BJ (cell line): ENCODE measurements around the gene KRT15. TPM values are rescaled to one million over a fixed set of nuclear protein-coding genes. Genes with fewer than 3 reads are reported as not detected.

Experiments
- CTCF ChIA-PET: fragments of 350-600 bp; formaldehyde crosslinking; extraction: SDS; loops from one replicate; lab custom pipeline; 2021; ENCODE audit warnings: antibody characterized with exemption, inconsistent platforms; lab: Yijun Ruan, JAX
- POLR2A ChIA-PET: fragments of 300-600 bp; sonication (Branson Sonifier 250); formaldehyde crosslinking; extraction: SDS; loops from one replicate; lab custom pipeline; 2021; ENCODE audit warnings: antibody characterized with exemption; lab: Charles Lee
- DNase-seq: peaks from one replicate; pipeline ENCODE4 v3.0.0-alpha.2; 2011; ENCODE audit warnings: low read depth
- H3K27me3 ChIP-seq: 2 replicates; pipeline ENCODE4 v1.6.0; 2011; ENCODE audit warnings: low read length; ENCODE audit not compliant: control insufficient read depth, insufficient read depth
- H3K36me3 ChIP-seq: 2 replicates; pipeline ENCODE4 v1.5.1; 2011; ENCODE audit warnings: low read length; ENCODE audit not compliant: control insufficient read depth, insufficient read depth
- H3K4me3 ChIP-seq: 2 replicates; pipeline ENCODE4 v1.5.1; 2011; ENCODE audit warnings: low read depth, mild to moderate bottlenecking, control low read depth, low read length
- CTCF ChIP-seq: IDR thresholded peaks from 2 replicates; pipeline ENCODE4 v1.5.1; 2011; ENCODE audit warnings: low read depth, mild to moderate bottlenecking, control low read depth, inconsistent platforms, low read length, moderate library complexity; ENCODE audit not compliant: insufficient read depth
- polyA plus RNA-seq: library from polyadenylated mRNA; depleted of rRNA; stranded (reverse); fragments of >200 nt; gene quantifications from 2 replicates; pipeline ENCODE4 v1.2.3, GENCODE V29; 2011

KRT15 gene
- polyA plus RNA-seq, 1 experiment = 2.7 TPM

- Histone ChIP-seq H3K36me3 (no peaks in the 10 kb centered on the region), H3K4me3 (no peak overlapping the region), H3K27me3 (peaks cover 7% of the 10 kb centered on the region)
- CTCF ChIA-PET = interaction anchor here (0.7 to 14.4 kb wide), 8 partner anchors 11 to 692 kb away, joined by 3 to 343 read pairs (median 4); no protein-coding TSS in a partner anchor
- POLR2A ChIA-PET = no interaction called here
- DNase-seq = no peak
- TF ChIP-seq CTCF = no peak
Measured at GRCh38 chr17:41559548-41559947, 40.9 kb upstream of the KRT15 start.

GRCh38 chr17:41556931-41557330 is 38.2 kb upstream of the KRT15 start:
- no peak for TF ChIP-seq CTCF
- H3K36me3 ChIP-seq = no peaks in the 10 kb centered on the region
- ChIA-PET CTCF (interaction anchor here (1.0 to 14.4 kb wide), 3 partner anchors 10 to 109 kb away, joined by 3 to 343 read pairs (median 4); no protein-coding TSS in a partner anchor), POLR2A (no interaction called here)
- no peak overlapping the region for H3K4me3 ChIP-seq
- no peak for DNase-seq
- peaks cover 3% of the 10 kb centered on the region; the same call in 1 of the 2 replicates for H3K27me3 ChIP-seq

GRCh38 chr17:41556306-41556705 is 37.6 kb upstream of the KRT15 start:
- CTCF ChIA-PET = interaction anchor here (1.0 to 14.4 kb wide), 3 partner anchors 10 to 109 kb away, joined by 3 to 343 read pairs (median 4); no protein-coding TSS in a partner anchor
- Histone ChIP-seq H3K36me3 (no peaks in the 10 kb centered on the region), H3K27me3 (peaks cover 3% of the 10 kb centered on the region; the same call in 1 of the 2 replicates), H3K4me3 (no peak overlapping the region)
- TF ChIP-seq CTCF = no peak
- POLR2A ChIA-PET = no interaction called here
- no peak for DNase-seq

- Histone ChIP-seq H3K27me3 (peaks cover under 1% of the 10 kb centered on the region; the same call in 1 of the 2 replicates), H3K36me3 (no peaks in the 10 kb centered on the region), H3K4me3 (no peak overlapping the region)
- no peak for TF ChIP-seq CTCF
- DNase-seq = no peak
- ChIA-PET CTCF (interaction anchor here (1.0 to 14.4 kb wide), 4 partner anchors 35 to 109 kb away, joined by 3 to 343 read pairs (median 123); no protein-coding TSS in a partner anchor), POLR2A (no interaction called here)
Measured at GRCh38 chr17:41555105-41555887, 36.6 kb upstream of the KRT15 start.

GRCh38 chr17:41553987-41554680 is 35.4 kb upstream of the KRT15 start:
- H3K36me3 ChIP-seq = no peaks in the 10 kb centered on the region
- CTCF ChIA-PET = interaction anchor here (1.0 to 14.4 kb wide), 4 partner anchors 70 to 110 kb away, joined by 3 to 343 read pairs (median 124); partner anchors contain the start of gene KRT17
- POLR2A ChIA-PET = no interaction called here
- no peak for TF ChIP-seq CTCF
- H3K4me3 ChIP-seq = no peak overlapping the region
- H3K27me3 ChIP-seq = no peaks in the 10 kb centered on the region
- DNase-seq = no peak
